Measurements from ENCODE around the gene CIITA. TPM values are rescaled to one million over a fixed set of nuclear protein-coding genes. Genes with fewer than 3 reads are reported as not detected.

The CIITA gene
- polyA plus RNA-seq, 2 donors: 2.8 to 5.5 TPM

DNA sequence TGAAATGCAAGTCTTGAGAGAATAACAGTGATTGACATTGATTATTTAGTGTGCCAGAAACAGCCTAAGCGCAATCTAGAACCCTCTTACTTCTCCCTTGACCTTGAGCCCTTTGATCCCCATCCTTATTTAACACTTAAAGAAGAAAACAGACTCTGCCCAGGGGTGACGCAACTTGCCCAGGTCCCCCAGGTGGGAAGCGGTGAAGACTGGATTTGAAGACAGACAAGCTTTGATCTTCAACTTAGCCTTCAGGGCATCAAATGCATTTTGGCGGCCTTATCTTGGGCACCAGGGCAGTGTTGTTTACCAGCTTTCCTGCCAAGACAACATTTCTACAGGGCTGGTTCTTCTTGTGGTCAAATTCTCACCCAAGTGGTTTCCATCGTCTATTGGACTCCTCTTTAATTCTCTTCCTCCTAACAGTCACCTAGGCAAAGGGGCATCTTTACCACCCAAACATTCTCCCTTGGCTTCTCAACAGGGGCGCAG is 8.9 kb upstream of the CIITA start:
- 67 to 72% methylated on average over 6 of the region's 6 CpGs for WGBS, 2 donors
- H3K27me3 ChIP-seq (ENCODE audit: control insufficient read depth in 1 of 2, insufficient read depth in 2 of 2, low read length in 2 of 2): no peaks in the 10 kb centered on the region
- no peak overlapping the region for H3K27ac ChIP-seq (ENCODE audit: low read depth in 2 of 2, low read length in 1 of 2)
- no peak overlapping the region for H3K4me3 ChIP-seq (ENCODE audit: low read depth in 1 of 2, low read length in 2 of 2)
- H3K36me3 ChIP-seq (ENCODE audit: control insufficient read depth in 2 of 2, insufficient read depth in 2 of 2, low read length in 1 of 2): no peaks in the 10 kb centered on the region
- H3K4me1 ChIP-seq (ENCODE audit: control insufficient read depth in 2 of 2, insufficient read depth in 2 of 2, low read length in 1 of 2): peaks cover 0 to 12% of the 10 kb centered on the region in 2 donors
- no peaks in the 10 kb centered on the region for H3K9me3 ChIP-seq (ENCODE audit: control insufficient read depth in 2 of 2, insufficient read depth in 1 of 2, low read depth in 1 of 2, low read length in 1 of 2)

DNA sequence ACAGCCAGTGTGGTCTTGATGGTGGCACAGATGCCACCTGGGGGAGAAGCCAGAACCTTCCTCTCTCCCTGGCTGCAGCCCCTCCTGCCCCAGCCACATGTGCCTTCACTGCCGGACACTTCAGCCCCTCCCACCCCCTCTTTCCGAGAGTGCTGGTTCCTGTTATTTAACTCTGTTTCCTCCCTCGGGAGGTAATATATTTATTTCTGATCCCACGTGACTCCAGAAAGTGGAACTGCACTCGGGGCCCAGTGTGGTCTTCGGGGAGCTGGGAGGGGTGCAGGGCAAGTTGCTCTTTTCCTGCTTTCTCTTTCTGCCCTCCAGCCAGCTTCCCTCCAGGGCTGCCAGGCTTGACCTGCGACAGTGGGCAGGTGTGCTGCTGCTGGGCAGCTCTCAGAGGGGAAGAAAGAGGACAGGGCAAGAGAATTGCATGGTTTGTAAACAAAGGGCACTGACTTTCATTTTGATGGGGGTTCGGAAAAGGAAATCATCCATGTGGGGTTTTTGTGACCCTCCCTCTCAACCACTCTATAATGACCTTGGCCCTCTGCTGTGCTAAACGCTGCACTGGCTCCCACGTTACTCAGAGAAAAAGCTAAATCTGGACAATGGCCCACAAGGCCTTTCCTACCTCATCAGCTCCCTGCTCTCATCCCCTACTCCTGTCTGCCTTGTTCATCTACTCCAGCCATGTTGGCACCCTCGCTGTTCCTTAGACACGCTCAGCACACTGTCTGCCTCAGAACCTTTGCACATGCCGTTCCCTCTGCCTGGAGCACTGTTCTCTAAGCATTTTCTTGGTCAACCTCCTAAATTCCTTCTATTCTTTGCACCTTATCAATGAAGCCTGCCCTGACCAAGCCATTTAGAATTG is 8.2 kb upstream of the CIITA start:
- no peaks in the 10 kb centered on the region for H3K36me3 ChIP-seq (ENCODE audit: control insufficient read depth in 2 of 2, insufficient read depth in 2 of 2, low read length in 1 of 2)
- H3K4me3 ChIP-seq (ENCODE audit: low read depth in 1 of 2, low read length in 2 of 2): no peak overlapping the region
- no peak overlapping the region for H3K27ac ChIP-seq (ENCODE audit: low read depth in 2 of 2, low read length in 1 of 2)
- no peaks in the 10 kb centered on the region for H3K27me3 ChIP-seq (ENCODE audit: control insufficient read depth in 1 of 2, insufficient read depth in 2 of 2, low read length in 2 of 2)
- H3K9me3 ChIP-seq (ENCODE audit: control insufficient read depth in 2 of 2, insufficient read depth in 1 of 2, low read depth in 1 of 2, low read length in 1 of 2): no peaks in the 10 kb centered on the region
- 45 to 59% methylated on average over 13 of the region's 13 CpGs for WGBS, 2 donors
- H3K4me1 ChIP-seq (ENCODE audit: control insufficient read depth in 2 of 2, insufficient read depth in 2 of 2, low read length in 1 of 2): peaks cover 0 to 12% of the 10 kb centered on the region in 2 donors

DNA sequence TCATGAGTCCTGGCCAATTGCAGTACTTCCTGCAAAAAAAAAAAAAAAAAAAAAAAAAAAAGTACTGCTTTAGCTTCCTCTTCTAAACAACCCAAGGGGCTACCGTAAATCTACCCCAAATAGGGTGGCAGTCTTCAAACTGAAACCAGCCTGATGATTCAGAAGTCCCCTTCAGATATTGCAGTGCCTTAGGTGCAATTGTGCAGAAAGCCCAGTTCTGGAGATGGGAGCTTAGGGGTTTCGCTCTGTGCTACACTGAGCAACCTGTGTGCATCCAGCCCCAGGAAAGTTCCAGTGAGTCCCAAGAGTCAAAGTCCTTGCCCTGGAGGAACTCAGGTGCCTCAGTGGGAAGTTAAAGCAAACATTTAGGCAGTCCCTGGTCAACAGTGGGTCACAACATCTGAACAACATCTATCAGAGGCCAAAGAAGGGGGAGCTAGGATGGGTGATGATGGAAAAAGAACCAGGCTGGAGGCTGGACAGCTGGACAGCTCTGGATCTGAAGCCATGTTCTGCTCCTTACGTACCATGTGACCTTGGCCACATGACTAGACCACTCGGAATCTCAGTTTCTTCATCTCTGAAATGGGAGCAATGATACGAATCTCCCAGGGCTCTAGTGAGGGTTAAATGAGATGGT is 6.7 kb upstream of the CIITA start:
- Histone ChIP-seq H3K27ac (ENCODE audit: low read depth in 2 of 2, low read length in 1 of 2) (peak overlapping the region; percentile 3 to 27), H3K4me3 (ENCODE audit: low read depth in 1 of 2, low read length in 2 of 2) (no peak overlapping the region)

DNA sequence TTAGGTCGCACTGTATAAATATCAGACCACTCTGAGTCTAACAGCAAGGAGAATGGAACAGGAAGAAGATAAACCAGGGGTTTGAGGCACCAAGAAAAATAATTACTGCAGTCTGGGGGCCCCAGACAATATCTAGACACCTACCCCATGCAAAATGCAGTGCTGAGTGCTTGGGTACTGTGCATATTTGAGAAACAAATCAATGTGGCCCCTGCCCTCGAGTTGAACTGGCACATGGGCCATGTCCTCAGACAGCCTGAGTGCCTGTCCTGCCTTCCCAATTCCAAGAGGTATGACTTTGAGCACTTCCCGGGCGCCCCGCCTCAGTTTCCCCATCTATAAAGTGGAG is 6.2 kb upstream of the CIITA start:
- WGBS, 2 donors: 59 to 71% methylated on average over 5 of the region's 5 CpGs
- H3K27ac ChIP-seq (ENCODE audit: low read depth in 2 of 2, low read length in 1 of 2): peak overlapping the region; percentile 3 to 40

More for the DNA sequence above, 6.7 kb upstream of the CIITA start:
- Histone ChIP-seq H3K27me3 (ENCODE audit: control insufficient read depth in 1 of 2, insufficient read depth in 2 of 2, low read length in 2 of 2) (no peaks in the 10 kb centered on the region), H3K9me3 (ENCODE audit: control insufficient read depth in 2 of 2, insufficient read depth in 1 of 2, low read depth in 1 of 2, low read length in 1 of 2) (no peaks in the 10 kb centered on the region), H3K36me3 (ENCODE audit: control insufficient read depth in 2 of 2, insufficient read depth in 2 of 2, low read length in 1 of 2) (no peaks in the 10 kb centered on the region), H3K4me1 (ENCODE audit: control insufficient read depth in 2 of 2, insufficient read depth in 2 of 2, low read length in 1 of 2) (peaks cover 0 to 12% of the 10 kb centered on the region in 2 donors)
- 79 to 85% methylated on average over 5 of the region's 5 CpGs for WGBS, 2 donors

DNA sequence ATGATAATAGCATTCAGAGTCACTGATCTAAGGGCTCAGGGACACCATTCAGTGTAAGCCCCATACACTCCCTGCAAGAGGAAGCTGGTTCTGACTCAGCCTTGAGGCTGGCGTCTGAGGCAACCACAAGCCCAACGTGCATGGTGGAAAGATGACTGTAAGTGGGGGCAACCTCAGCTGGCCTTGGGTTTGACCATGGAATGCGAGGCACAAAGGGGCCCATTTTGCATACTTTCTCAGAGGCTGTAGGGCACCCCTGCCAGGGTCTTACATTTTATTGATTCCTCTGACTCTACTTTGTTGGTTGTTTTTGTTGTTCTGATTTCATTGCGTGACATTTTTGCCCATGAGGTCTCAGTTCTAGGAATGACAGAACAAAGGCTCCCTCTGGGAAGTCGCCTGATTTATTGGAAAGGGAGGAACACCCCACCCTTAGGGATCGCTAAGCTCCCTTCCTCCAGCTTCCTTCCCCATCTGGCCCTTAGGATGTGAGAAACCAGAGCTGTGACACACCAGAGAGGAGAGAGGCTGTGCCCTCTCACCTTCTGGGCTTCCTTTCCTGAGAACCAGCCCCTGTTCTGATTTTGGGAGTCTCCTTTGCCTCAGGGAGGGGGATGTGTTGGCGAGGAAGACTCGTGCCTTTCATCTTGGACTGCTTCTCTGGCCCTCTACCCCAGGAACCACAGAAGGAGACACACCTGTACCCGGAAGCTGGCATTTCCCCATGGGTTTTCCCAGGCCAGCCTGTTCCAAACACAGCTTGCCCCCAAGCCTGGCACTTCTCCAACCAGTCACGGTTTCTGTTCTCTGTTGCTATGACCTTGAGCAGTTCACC is 5.6 kb upstream of the CIITA start:
- peak overlapping the region; percentile 3 to 70 for H3K27ac ChIP-seq (ENCODE audit: low read depth in 2 of 2, low read length in 1 of 2)
- no peak overlapping the region for H3K4me3 ChIP-seq (ENCODE audit: low read depth in 1 of 2, low read length in 2 of 2)
- H3K9me3 ChIP-seq (ENCODE audit: control insufficient read depth in 2 of 2, insufficient read depth in 1 of 2, low read depth in 1 of 2, low read length in 1 of 2): no peaks in the 10 kb centered on the region
- H3K36me3 ChIP-seq (ENCODE audit: control insufficient read depth in 2 of 2, insufficient read depth in 2 of 2, low read length in 1 of 2): no peaks in the 10 kb centered on the region
- H3K27me3 ChIP-seq (ENCODE audit: control insufficient read depth in 1 of 2, insufficient read depth in 2 of 2, low read length in 2 of 2): no peaks in the 10 kb centered on the region
- 18 to 21% methylated on average over 10 of the region's 10 CpGs for WGBS, 2 donors
- peaks cover 0 to 10% of the 10 kb centered on the region in 2 donors for H3K4me1 ChIP-seq (ENCODE audit: control insufficient read depth in 2 of 2, insufficient read depth in 2 of 2, low read length in 1 of 2)

More for the DNA sequence above, 6.2 kb upstream of the CIITA start:
- Histone ChIP-seq H3K9me3 (ENCODE audit: control insufficient read depth in 2 of 2, insufficient read depth in 1 of 2, low read depth in 1 of 2, low read length in 1 of 2) (no peaks in the 10 kb centered on the region), H3K27me3 (ENCODE audit: control insufficient read depth in 1 of 2, insufficient read depth in 2 of 2, low read length in 2 of 2) (no peaks in the 10 kb centered on the region), H3K4me1 (ENCODE audit: control insufficient read depth in 2 of 2, insufficient read depth in 2 of 2, low read length in 1 of 2) (peaks cover 0 to 12% of the 10 kb centered on the region in 2 donors), H3K4me3 (ENCODE audit: low read depth in 1 of 2, low read length in 2 of 2) (no peak overlapping the region), H3K36me3 (ENCODE audit: control insufficient read depth in 2 of 2, insufficient read depth in 2 of 2, low read length in 1 of 2) (no peaks in the 10 kb centered on the region)

DNA sequence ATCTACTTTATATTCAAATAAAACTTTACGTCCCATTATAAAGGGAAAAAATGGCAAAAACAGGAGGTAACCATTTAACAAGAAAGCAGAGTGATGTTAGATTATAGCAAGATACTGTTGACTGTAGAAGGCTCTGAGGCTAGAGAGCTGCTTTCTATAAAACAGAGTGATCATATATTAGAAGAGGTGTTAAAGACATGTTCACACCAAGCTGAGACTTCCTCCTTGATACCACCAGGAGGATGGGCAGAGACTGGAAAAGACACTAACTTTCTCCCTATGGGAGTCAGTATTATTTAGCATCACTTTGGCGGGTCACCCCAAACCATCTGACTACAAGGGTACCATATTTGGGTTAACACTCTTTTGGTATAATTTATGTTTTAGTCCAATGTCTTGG is 687 bp upstream of the CIITA start:
- H3K27ac ChIP-seq (ENCODE audit: low read depth in 2 of 2, low read length in 1 of 2): no peak overlapping the region
- no peaks in the 10 kb centered on the region for H3K36me3 ChIP-seq (ENCODE audit: control insufficient read depth in 2 of 2, insufficient read depth in 2 of 2, low read length in 1 of 2)
- H3K9me3 ChIP-seq (ENCODE audit: control insufficient read depth in 2 of 2, insufficient read depth in 1 of 2, low read depth in 1 of 2, low read length in 1 of 2): no peaks in the 10 kb centered on the region
- no peak overlapping the region for H3K4me3 ChIP-seq (ENCODE audit: low read depth in 1 of 2, low read length in 2 of 2)
- H3K4me1 ChIP-seq (ENCODE audit: control insufficient read depth in 2 of 2, insufficient read depth in 2 of 2, low read length in 1 of 2): peaks cover 6 to 12% of the 10 kb centered on the region in 2 donors
- H3K27me3 ChIP-seq (ENCODE audit: control insufficient read depth in 1 of 2, insufficient read depth in 2 of 2, low read length in 2 of 2): no peaks in the 10 kb centered on the region
- WGBS, 2 donors: 81 to 85% methylated on average over 2 of the region's 2 CpGs

DNA sequence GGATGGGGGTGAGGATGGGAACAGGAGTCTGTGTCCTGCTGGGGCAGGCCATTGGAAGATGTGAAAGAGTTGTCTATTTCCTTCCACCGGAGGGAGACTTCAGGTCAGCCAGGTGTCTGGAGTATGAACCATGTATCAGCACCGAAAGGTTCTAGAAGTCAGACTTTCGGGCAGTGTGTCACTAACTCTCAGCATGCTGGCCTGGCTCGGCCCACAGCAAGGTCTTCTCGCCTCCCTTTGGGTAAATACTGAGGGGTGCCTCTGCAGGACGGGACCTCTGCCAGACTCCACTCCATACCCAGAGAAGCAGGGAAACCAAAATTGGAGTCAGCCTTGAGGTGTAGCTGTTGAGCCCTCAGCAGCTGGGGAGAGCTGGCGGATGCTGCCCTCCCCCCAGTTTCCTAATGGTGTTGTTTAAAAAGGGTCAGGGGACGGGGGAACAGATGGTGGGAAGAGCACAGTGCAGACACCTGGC is 507 bp downstream of the CIITA start:
- Histone ChIP-seq H3K4me1 (ENCODE audit: control insufficient read depth in 2 of 2, insufficient read depth in 2 of 2, low read length in 1 of 2) (peaks cover 6 to 7% of the 10 kb centered on the region in 2 donors), H3K4me3 (ENCODE audit: low read depth in 1 of 2, low read length in 2 of 2) (peak overlapping the region; percentile 7 to 25), H3K9me3 (ENCODE audit: control insufficient read depth in 2 of 2, insufficient read depth in 1 of 2, low read depth in 1 of 2, low read length in 1 of 2) (no peaks in the 10 kb centered on the region), H3K27ac (ENCODE audit: low read depth in 2 of 2, low read length in 1 of 2) (peak overlapping the region in 1 of 2 donors; percentile 17), H3K27me3 (ENCODE audit: control insufficient read depth in 1 of 2, insufficient read depth in 2 of 2, low read length in 2 of 2) (no peaks in the 10 kb centered on the region), H3K36me3 (ENCODE audit: control insufficient read depth in 2 of 2, insufficient read depth in 2 of 2, low read length in 1 of 2) (no peaks in the 10 kb centered on the region)
- 51 to 58% methylated on average over 8 of the region's 8 CpGs for WGBS, 2 donors

DNA sequence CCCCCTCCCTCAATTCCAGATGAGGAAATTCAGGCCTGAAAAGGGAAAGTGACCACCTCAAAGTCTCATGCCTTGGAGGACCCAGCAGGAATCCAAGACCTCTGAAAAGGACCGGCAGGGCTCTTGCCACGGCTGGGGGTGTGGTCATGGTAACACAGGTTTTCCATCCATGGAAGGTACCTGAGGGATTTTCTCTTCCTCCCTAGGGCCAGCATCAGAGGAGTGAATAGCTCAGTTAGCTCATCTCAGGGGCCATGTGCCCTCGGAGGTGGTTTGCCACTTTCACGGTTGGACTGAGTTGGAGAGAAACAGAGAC is 1.3 kb downstream of the CIITA start:
- Histone ChIP-seq H3K4me1 (ENCODE audit: control insufficient read depth in 2 of 2, insufficient read depth in 2 of 2, low read length in 1 of 2) (peaks cover 6 to 10% of the 10 kb centered on the region in 2 donors), H3K36me3 (ENCODE audit: control insufficient read depth in 2 of 2, insufficient read depth in 2 of 2, low read length in 1 of 2) (no peaks in the 10 kb centered on the region), H3K4me3 (ENCODE audit: low read depth in 1 of 2, low read length in 2 of 2) (peak overlapping the region; percentile 51 to 72), H3K9me3 (ENCODE audit: control insufficient read depth in 2 of 2, insufficient read depth in 1 of 2, low read depth in 1 of 2, low read length in 1 of 2) (no peaks in the 10 kb centered on the region), H3K27me3 (ENCODE audit: control insufficient read depth in 1 of 2, insufficient read depth in 2 of 2, low read length in 2 of 2) (no peaks in the 10 kb centered on the region), H3K27ac (ENCODE audit: low read depth in 2 of 2, low read length in 1 of 2) (peak overlapping the region in 1 of 2 donors; percentile 40)
- 16 to 31% methylated on average over 4 of the region's 4 CpGs for WGBS, 2 donors
